Testis (tissue), 3 donors: ENCODE measurements around the gene USP15. TPM values are rescaled to one million over a fixed set of nuclear protein-coding genes. Genes with fewer than 3 reads are reported as not detected.

Source experiments
- DNase-seq: peaks from one replicate; pipeline ENCODE4 v3.0.0-alpha.2; 2019
- H3K27ac ChIP-seq, 2 donors: fragments of 200-600 bp; sonication (generic); one replicate each; pipeline ENCODE4 v1.5.1; 2019
- H3K27me3 ChIP-seq: fragments of 200-600 bp; sonication (generic); one replicate; pipeline ENCODE4 v1.5.1; 2019
- H3K36me3 ChIP-seq: fragments of 200-600 bp; sonication (generic); one replicate; pipeline ENCODE4 v1.5.1; 2017; ENCODE audit warnings: low read depth; ENCODE audit errors: missing control alignments
- H3K4me1 ChIP-seq: fragments of 200-600 bp; sonication (generic); one replicate; pipeline ENCODE4 v1.5.1; 2019
- H3K4me3 ChIP-seq, 2 donors: fragments of 200-600 bp; sonication (generic); one replicate each; pipeline ENCODE4 v1.5.1; 2017 to 2019
- H3K9me3 ChIP-seq: fragments of 200-600 bp; sonication (generic); one replicate; pipeline ENCODE4 v1.5.1; 2017
- CTCF ChIP-seq, 3 experiments: fragments of 450-650 bp in 2 of 3; fragments of 200-600 bp in 1 of 3; sonication (generic) in 1 of 3; IDR thresholded peaks; one replicate each; pipeline ENCODE4 v1.5.1; 2016 to 2019; ENCODE audit warnings: antibody characterized with exemption in 3 of 3, mild to moderate bottlenecking in 2 of 3, moderate library complexity in 1 of 3
- POLR2A ChIP-seq: fragments of 450-650 bp; IDR thresholded peaks from one replicate; pipeline ENCODE4 v1.6.1; 2017; ENCODE audit warnings: antibody characterized with exemption, mild to moderate bottlenecking, moderate library complexity
- WGBS, 2 donors: methylation state at CpG; one replicate each; pipeline ENCODE4 v1.1.5; 2018; 5-methylcytosine and 5-hydroxymethylcytosine counted together
- intact Hi-C: fragments of 100-400 bp; cut with DNase I; formaldehyde crosslinking; loops from one replicate; pipeline ENCODE4 v1.15.1; 2023; ENCODE audit warnings: low total_unique reads
- polyA plus RNA-seq: library from polyadenylated mRNA; stranded (reverse); fragments of 350-450 nt; fragmentation: Illumina TruSeq; extraction: RNeasy Lipid Tissue Mini Kit (QIAGEN cat#74804); gene quantifications from one replicate; pipeline ENCODE4 v1.2.3, GENCODE V29; 2014; ENCODE audit warnings: low read depth, low replicate concordance; ENCODE audit not compliant: insufficient read depth
- total RNA-seq, 2 donors: library from RNA; depleted of rRNA; stranded (reverse); fragments of >200 nt; gene quantifications; one replicate each; pipeline ENCODE4 v1.2.3, GENCODE V29; 2016

Gene USP15
- total and polyA plus RNA-seq, 3 donors from 2014 or later, result 66.1 to 146 (median 128) TPM

GRCh38 chr12:62282057-62282774 lies 22.0 kb downstream of the USP15 start:
- H3K4me1 ChIP-seq, result peaks cover 14% of the 10 kb centered on the region
- TF ChIP-seq POLR2A, result no peak
- TF ChIP-seq CTCF (IDR thresholded peaks at IDR 0.05), result no peak
- no peaks in the 10 kb centered on the region for H3K27me3 ChIP-seq
- intact Hi-C loops, result no loop called here
- no peak overlapping the region for H3K27ac ChIP-seq
- WGBS, 2 donors, result 79 to 81% methylated on average over 2 of the region's 2 CpGs
- no peaks in the 10 kb centered on the region for H3K36me3 ChIP-seq
- H3K4me3 ChIP-seq, result no peak overlapping the region
- DNase-seq, result no peak
- no peaks in the 10 kb centered on the region for H3K9me3 ChIP-seq

GRCh38 chr12:62284749-62285148 lies 24.5 kb downstream of the USP15 start:
- Histone ChIP-seq H3K4me1 (peaks cover 14% of the 10 kb centered on the region), H3K4me3 (no peak overlapping the region), H3K27ac (no peak overlapping the region), H3K27me3 (no peaks in the 10 kb centered on the region), H3K36me3 (no peaks in the 10 kb centered on the region), H3K9me3 (no peaks in the 10 kb centered on the region)
- no peak for TF ChIP-seq POLR2A
- no peak for TF ChIP-seq CTCF (IDR thresholded peaks at IDR 0.05)
- intact Hi-C loops, result no loop called here
- no peak for DNase-seq

GRCh38 chr12:62285284-62285683 lies 25.1 kb downstream of the USP15 start:
- no peaks in the 10 kb centered on the region for H3K9me3 ChIP-seq
- H3K4me3 ChIP-seq, result no peak overlapping the region
- peaks cover 14% of the 10 kb centered on the region for H3K4me1 ChIP-seq
- TF ChIP-seq POLR2A, result no peak
- no peak overlapping the region for H3K27ac ChIP-seq
- WGBS, 2 donors, result 85 to 91% methylated on average over 1 of the region's 1 CpG
- no peaks in the 10 kb centered on the region for H3K36me3 ChIP-seq
- no peaks in the 10 kb centered on the region for H3K27me3 ChIP-seq
- no peak for DNase-seq
- intact Hi-C loops, result no loop called here

- WGBS, 2 donors, result 89 to 91% methylated on average over 5 of the region's 5 CpGs
- no peak for DNase-seq
- no peak for TF ChIP-seq CTCF (IDR thresholded peaks at IDR 0.05)
- TF ChIP-seq POLR2A, result no peak
Observed at GRCh38 chr12:62288328-62288727, 28.1 kb downstream of the USP15 start.

GRCh38 chr12:62290846-62291245 lies 30.6 kb downstream of the USP15 start:
- no peaks in the 10 kb centered on the region for H3K36me3 ChIP-seq
- H3K27ac ChIP-seq, result no peak overlapping the region
- WGBS, 2 donors, result 83 to 91% methylated on average over 1 of the region's 1 CpG
- intact Hi-C loops, result no loop called here
- H3K4me1 ChIP-seq, result no peaks in the 10 kb centered on the region
- TF ChIP-seq CTCF (IDR thresholded peaks at IDR 0.05) (no peak), POLR2A (no peak)
- H3K27me3 ChIP-seq, result no peaks in the 10 kb centered on the region
- DNase-seq, result no peak
- no peaks in the 10 kb centered on the region for H3K9me3 ChIP-seq
- no peak overlapping the region for H3K4me3 ChIP-seq

More at GRCh38 chr12:62288328-62288727, 28.1 kb downstream of the USP15 start:
- H3K9me3 ChIP-seq, result no peaks in the 10 kb centered on the region
- no peak overlapping the region for H3K27ac ChIP-seq
- H3K27me3 ChIP-seq, result no peaks in the 10 kb centered on the region
- intact Hi-C loops, result no loop called here
- peaks cover under 1% of the 10 kb centered on the region for H3K4me1 ChIP-seq
- no peak overlapping the region for H3K4me3 ChIP-seq
- H3K36me3 ChIP-seq, result no peaks in the 10 kb centered on the region
